Keratinocyte (primary cell): ENCODE data around the gene ANOS1.

ENCODE experiments used
- CTCF ChIP-seq, 3 experiments: IDR thresholded peaks in 1 of 3; conservative IDR thresholded peaks in 1 of 3; optimal IDR thresholded peaks in 1 of 3; 2 replicates in 2 of 3; 3 replicates in 1 of 3; pipeline versions ENCODE3 to v1.5.1; 2011; ENCODE audit warnings: low read length in 3 of 3, mild to moderate bottlenecking in 3 of 3, moderate library complexity in 2 of 3, control low read depth in 1 of 3, inconsistent platforms in 1 of 3; ENCODE audit not compliant: insufficient read depth in 2 of 3; ENCODE audit errors: extremely low read depth in 1 of 3
- EZH2 ChIP-seq: IDR thresholded peaks from one replicate; pipeline ENCODE4 v1.6.1; 2012; ENCODE audit warnings: inconsistent platforms, mild to moderate bottlenecking, low read length, moderate library complexity

- no peak for TF ChIP-seq CTCF (optimal IDR thresholded peaks at IDR 0.05 in 1 of 3, IDR thresholded peaks at IDR 0.05 in 1 of 3, conservative IDR thresholded peaks at IDR 0.05 in 1 of 3; ENCODE audit: extremely low read depth in 1 of 3, insufficient read depth in 2 of 3, low read length in 3 of 3)
- no peak for TF ChIP-seq EZH2
Measured at GRCh38 chrX:8627796-8628195, 104.1 kb downstream of the ANOS1 start.
